B cell (primary cell): ENCODE measurements around the gene TOM1L2. TPM values are rescaled to one million over a fixed set of nuclear protein-coding genes. Genes with fewer than 3 reads are reported as not detected.
"Not testable (repeated sequence)": the region's sequence is repeated elsewhere in the genome, so short reads cannot be mapped to it uniquely, and the experiment has no call there.

Experiments used
- ATAC-seq: fragments of 200-7000 bp; cut with Tn5 transposase; one replicate; pipeline ENCODE4 v1.10.0; 2021; ENCODE audit warnings: low read depth, mild to moderate bottlenecking, moderate number of reproducible peaks, moderate library complexity
- CTCF ChIA-PET: fragments of 350-600 bp; sonication (Branson Sonifier 250); formaldehyde crosslinking; loops from one replicate; lab custom pipeline; 2021; ENCODE audit warnings: antibody characterized with exemption, inconsistent platforms; lab: Charles Lee
- POLR2A ChIA-PET: fragments of 350-600 bp; sonication (Branson Sonifier 250); formaldehyde crosslinking; loops from one replicate; lab custom pipeline; 2021; ENCODE audit warnings: antibody characterized with exemption; lab: Charles Lee
- DNase-seq: peaks from one replicate; pipeline ENCODE4 v3.0.0; 2013
- H2AFZ ChIP-seq: 2 replicates; pipeline ENCODE4 v1.6.1; 2012; ENCODE audit warnings: mild to moderate bottlenecking, low read depth, low read length; ENCODE audit not compliant: insufficient read depth, poor library complexity, severe bottlenecking
- H3K27ac ChIP-seq, 2 donors: 1 replicate in 1 of 2; 2 replicates in 1 of 2; pipeline ENCODE4 v1.5.1; 2012 to 2013; ENCODE audit warnings: low read length in 2 of 2, mild to moderate bottlenecking in 2 of 2, moderate library complexity in 1 of 2
- H3K27me3 ChIP-seq, 4 experiments: fragments of 200-600 bp in 1 of 4; sonication (generic) in 1 of 4; replicated peaks in 1 of 4; 1 replicate in 2 of 4; 2 replicates in 2 of 4; pipeline versions ENCODE4 v1.6.1 to v1.7.0; 2013 to 2016; ENCODE audit warnings: low read length in 3 of 4, mild to moderate bottlenecking in 2 of 4, mixed read lengths in 1 of 4, moderate library complexity in 1 of 4; ENCODE audit not compliant: insufficient read depth in 4 of 4, control insufficient read depth in 3 of 4; ENCODE audit errors: control extremely low read depth in 1 of 4
- H3K36me3 ChIP-seq, 2 experiments: replicated peaks in 1 of 2; 1 replicate in 1 of 2; 2 replicates in 1 of 2; pipeline versions ENCODE4 v1.6.1 to v1.7.1; 2013; ENCODE audit warnings: low read length in 1 of 2; ENCODE audit not compliant: insufficient read depth in 2 of 2, control insufficient read depth in 1 of 2; ENCODE audit errors: control extremely low read depth in 1 of 2, extremely low read depth in 1 of 2
- H3K4me1 ChIP-seq, 2 donors: fragments of 200-600 bp in 1 of 2; sonication (generic) in 1 of 2; 1 replicate in 1 of 2; 2 replicates in 1 of 2; pipeline versions ENCODE4 v1.5.1 to v1.6.1; 2013 to 2017; ENCODE audit warnings: low read length in 2 of 2; ENCODE audit not compliant: control insufficient read depth in 2 of 2, insufficient read depth in 2 of 2
- H3K4me2 ChIP-seq: replicated peaks from 2 replicates; pipeline ENCODE3; 2012; ENCODE audit warnings: mild to moderate bottlenecking, low read depth, low read length; ENCODE audit not compliant: poor library complexity, severe bottlenecking
- H3K4me3 ChIP-seq, 5 experiments: fragments of 200-600 bp in 1 of 5; sonication (generic) in 1 of 5; 1 replicate in 3 of 5; 2 replicates in 2 of 5; pipeline versions ENCODE4 v1.5.1 to v1.7.0; 2011 to 2016; ENCODE audit warnings: low read length in 4 of 5, mild to moderate bottlenecking in 4 of 5, low read depth in 2 of 5, control low read depth in 1 of 5, moderate library complexity in 1 of 5; ENCODE audit not compliant: insufficient read depth in 1 of 5; ENCODE audit errors: control extremely low read depth in 1 of 5, extremely low read depth in 1 of 5
- H3K79me2 ChIP-seq: fragments of 200-600 bp; sonication (generic); one replicate; pipeline ENCODE4 v1.6.0; 2016; ENCODE audit warnings: low read length; ENCODE audit not compliant: control insufficient read depth, insufficient read depth
- H3K9ac ChIP-seq: fragments of 200-600 bp; sonication (generic); 2 replicates; pipeline ENCODE4 v1.6.1; 2017; ENCODE audit warnings: mild to moderate bottlenecking, low read length, moderate library complexity
- H3K9me3 ChIP-seq, 3 donors: one replicate each; pipeline versions ENCODE4 v1.6.1 to v1.7.1; 2013; ENCODE audit warnings: low read length in 2 of 3; ENCODE audit not compliant: control insufficient read depth in 2 of 3, insufficient read depth in 1 of 3; ENCODE audit errors: control extremely low read depth in 1 of 3
- H4K20me1 ChIP-seq: 2 replicates; pipeline ENCODE4 v1.6.0; 2012; ENCODE audit warnings: mild to moderate bottlenecking, low read length; ENCODE audit not compliant: insufficient read depth, control insufficient read depth, poor library complexity, severe bottlenecking
- H3K27ac Mint-ChIP-seq: one replicate; pipeline ENCODE4 v1.8.0; 2021; ENCODE audit warnings: mixed read lengths
- H3K27me3 Mint-ChIP-seq: one replicate; pipeline ENCODE4 v1.8.0; 2021; ENCODE audit warnings: mixed read lengths
- H3K4me1 Mint-ChIP-seq: one replicate; pipeline ENCODE4 v1.8.0; 2021; ENCODE audit warnings: mixed read lengths
- H3K4me3 Mint-ChIP-seq: one replicate; pipeline ENCODE4 v1.8.0; 2021; ENCODE audit warnings: mixed read lengths
- H3K9me3 Mint-ChIP-seq: one replicate; pipeline ENCODE4 v1.8.0; 2022; ENCODE audit warnings: mixed read lengths; ENCODE audit not compliant: insufficient read depth
- EZH2 ChIP-seq: IDR thresholded peaks from 2 replicates; pipeline ENCODE4 v1.6.1; 2012; ENCODE audit warnings: borderline replicate concordance, low read depth, mild to moderate bottlenecking, moderate library complexity, low read length; ENCODE audit not compliant: insufficient read depth, poor library complexity, severe bottlenecking
- WGBS: methylation state at CpG from one replicate; pipeline ENCODE4 v1.1.5; 2013; ENCODE audit warnings: missing lambda C conversion rate; ENCODE audit not compliant: insufficient coverage; 5-methylcytosine and 5-hydroxymethylcytosine counted together
- intact Hi-C: fragments of 100-400 bp; cut with micrococcal nuclease; formaldehyde crosslinking; loops from one replicate; pipeline ENCODE4 v1.10.0; 2022
- polyA plus RNA-seq: library from polyadenylated mRNA; depleted of rRNA; stranded (reverse); fragments of >200 nt; gene quantifications from 2 replicates; pipeline ENCODE4 v1.2.3, GENCODE V29; 2012
- total RNA-seq, 2 donors: library from RNA; stranded (reverse); fragments of 120-200 nt in 1 of 2; gene quantifications; 1 replicate in 1 of 2; 2 replicates in 1 of 2; pipeline versions ENCODE4 v1.2.3 to v1.2.4, GENCODE V29; 2013 to 2022
- TF ChIP-seq, protein P1 (sequence below): fragments of 200-600 bp; IDR thresholded peaks from one replicate; pipeline ENCODE4 v1.8.0; 2022; ENCODE audit warnings: antibody characterized with exemption, mild to moderate bottlenecking

TOM1L2 gene
- total and polyA plus RNA-seq, 2 donors (not counting 1 experiment from before 2014, with no cell fraction given), result 25.1 to 29.7 TPM

DNA sequence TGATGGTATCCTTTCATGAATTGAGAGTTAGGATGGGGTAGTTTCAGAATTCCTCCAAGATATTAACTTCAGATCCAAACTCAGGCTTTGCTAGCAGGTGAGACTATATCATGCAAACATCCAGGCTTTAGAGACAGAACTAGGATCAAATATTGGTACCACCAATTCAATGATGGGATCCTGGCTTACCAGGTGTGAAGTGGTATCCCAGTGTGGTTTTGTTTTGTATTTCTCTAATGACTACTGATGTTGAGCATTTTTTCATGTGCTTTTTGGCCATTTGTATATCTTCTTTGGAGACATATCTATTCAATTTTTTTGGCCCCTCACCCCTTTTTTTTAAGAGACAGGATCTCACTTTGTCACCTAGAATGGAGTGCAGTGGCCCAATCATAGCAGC is 57.0 kb downstream of the TOM1L2 start:
- Histone ChIP-seq H3K4me2 (no peak overlapping the region), H3K27me3 (no peaks in the 10 kb centered on the region), H2AFZ (no peak overlapping the region), H3K4me1 (no peaks in the 10 kb centered on the region), H4K20me1 (peaks cover 6% of the 10 kb centered on the region), H3K36me3 (no peaks in the 10 kb centered on the region), H3K9me3 (no peaks in the 10 kb centered on the region), H3K4me3 (no peak overlapping the region), H3K27ac (no peak overlapping the region), H3K9ac (no peak overlapping the region), H3K79me2 (peaks cover 6% of the 10 kb centered on the region)
- Mint-ChIP-seq H3K27me3 (no peaks in the 10 kb centered on the region), H3K9me3 (no peaks in the 10 kb centered on the region), H3K4me3 (no peak overlapping the region), H3K27ac (no peak overlapping the region), H3K4me1 (no peaks in the 10 kb centered on the region)
- ChIA-PET POLR2A (no interaction called here), CTCF (no interaction called here)
- ATAC-seq, result no peak
- intact Hi-C loops, result loop anchor here (5.0 kb wide), 1 partner anchor 558 kb away; no protein-coding TSS in a partner anchor
- no peak for TF ChIP-seq EZH2
- TF ChIP-seq, protein P1, sequence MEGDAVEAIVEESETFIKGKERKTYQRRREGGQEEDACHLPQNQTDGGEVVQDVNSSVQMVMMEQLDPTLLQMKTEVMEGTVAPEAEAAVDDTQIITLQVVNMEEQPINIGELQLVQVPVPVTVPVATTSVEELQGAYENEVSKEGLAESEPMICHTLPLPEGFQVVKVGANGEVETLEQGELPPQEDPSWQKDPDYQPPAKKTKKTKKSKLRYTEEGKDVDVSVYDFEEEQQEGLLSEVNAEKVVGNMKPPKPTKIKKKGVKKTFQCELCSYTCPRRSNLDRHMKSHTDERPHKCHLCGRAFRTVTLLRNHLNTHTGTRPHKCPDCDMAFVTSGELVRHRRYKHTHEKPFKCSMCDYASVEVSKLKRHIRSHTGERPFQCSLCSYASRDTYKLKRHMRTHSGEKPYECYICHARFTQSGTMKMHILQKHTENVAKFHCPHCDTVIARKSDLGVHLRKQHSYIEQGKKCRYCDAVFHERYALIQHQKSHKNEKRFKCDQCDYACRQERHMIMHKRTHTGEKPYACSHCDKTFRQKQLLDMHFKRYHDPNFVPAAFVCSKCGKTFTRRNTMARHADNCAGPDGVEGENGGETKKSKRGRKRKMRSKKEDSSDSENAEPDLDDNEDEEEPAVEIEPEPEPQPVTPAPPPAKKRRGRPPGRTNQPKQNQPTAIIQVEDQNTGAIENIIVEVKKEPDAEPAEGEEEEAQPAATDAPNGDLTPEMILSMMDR, result no peak
- DNase-seq, result no peak

- H3K27me3 ChIP-seq, result no peaks in the 10 kb centered on the region
- ChIA-PET POLR2A (interaction anchor here (0.6 kb wide), 1 partner anchor 26 kb away, joined by 4 read pairs; no protein-coding TSS in a partner anchor), CTCF (no interaction called here)
- no peak for DNase-seq
- H3K4me2 ChIP-seq, result no peak overlapping the region
- H3K9me3 ChIP-seq, result no peaks in the 10 kb centered on the region
- no peaks in the 10 kb centered on the region for H3K4me1 Mint-ChIP-seq
- intact Hi-C loops, result no loop called here
- H3K27ac ChIP-seq, result no peak overlapping the region
- TF ChIP-seq, protein P1, result no peak
- no peak for TF ChIP-seq EZH2
- H3K4me3 Mint-ChIP-seq, result no peak overlapping the region
- 43% methylated on average over 2 of the region's 4 CpGs for WGBS
- peaks cover 5% of the 10 kb centered on the region for H4K20me1 ChIP-seq
- H3K9ac ChIP-seq, result no peak overlapping the region
- no peaks in the 10 kb centered on the region for H3K9me3 Mint-ChIP-seq
- peaks cover 6% of the 10 kb centered on the region for H3K79me2 ChIP-seq
- no peaks in the 10 kb centered on the region for H3K27me3 Mint-ChIP-seq
- no peak overlapping the region for H3K27ac Mint-ChIP-seq
- H2AFZ ChIP-seq, result no peak overlapping the region
- H3K36me3 ChIP-seq, result no peaks in the 10 kb centered on the region
- H3K4me1 ChIP-seq, result no peaks in the 10 kb centered on the region
- no peak for ATAC-seq
- H3K4me3 ChIP-seq, result no peak overlapping the region
Observed at GRCh38 chr17:17913695-17914332, 58.4 kb downstream of the TOM1L2 start.

DNA sequence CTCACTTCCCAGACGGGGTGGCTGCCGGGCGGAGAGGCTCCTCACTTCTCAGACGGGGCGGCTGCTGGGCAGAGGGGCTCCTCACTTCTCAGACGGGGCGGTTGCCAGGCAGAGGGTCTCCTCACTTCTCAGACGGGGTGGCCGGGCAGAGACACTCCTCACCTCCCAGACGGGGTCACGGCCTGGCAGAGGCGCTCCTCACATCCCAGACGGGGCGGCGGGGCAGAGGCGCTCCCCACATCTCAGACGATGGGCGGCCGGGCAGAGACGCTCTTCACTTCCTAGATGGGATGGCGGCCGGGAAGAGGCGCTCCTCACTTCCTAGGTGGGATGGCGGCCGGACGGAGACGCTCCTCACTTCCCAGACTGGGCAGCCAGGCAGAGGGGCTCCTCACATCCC is 59.9 kb downstream of the TOM1L2 start:
- H3K4me1 ChIP-seq, H3K4me1 Mint-ChIP-seq, H2AFZ ChIP-seq, H3K4me3 Mint-ChIP-seq, CTCF ChIA-PET, H3K4me2 ChIP-seq, H3K27ac Mint-ChIP-seq, H3K27me3 Mint-ChIP-seq, H3K9me3 Mint-ChIP-seq, H3K27ac ChIP-seq, intact Hi-C loops, H3K36me3 ChIP-seq, H3K79me2 ChIP-seq, POLR2A ChIA-PET, DNase-seq, H3K4me3 ChIP-seq, ATAC-seq, H3K9me3 ChIP-seq, H4K20me1 ChIP-seq, H3K27me3 ChIP-seq, H3K9ac ChIP-seq: not testable (repeated sequence)
- WGBS, result no CpG with 5 or more reads among the region's 27 CpGs
